SK-N-SH (cell line): Measurements from ENCODE around the gene RNLS. TPM values are rescaled to one million over a fixed set of nuclear protein-coding genes. Genes with fewer than 3 reads are reported as not detected.

Source experiments
- CTCF ChIA-PET: fragments of 300-600, 350-600 bp; formaldehyde crosslinking; extraction: SDS; loops from one replicate; lab custom pipeline; 2021; lab: Yijun Ruan, JAX
- POLR2A ChIA-PET: fragments of 350-600 bp; sonication (Branson Sonifier 250); formaldehyde crosslinking; extraction: SDS; loops from one replicate; lab custom pipeline; 2020; ENCODE audit warnings: antibody characterized with exemption, inconsistent platforms; lab: Yijun Ruan, JAX
- DNase-seq: peaks from one replicate; pipeline ENCODE4 v3.0.0; 2012
- H2AFZ ChIP-seq: fragments of 200-600 bp; sonication (generic); 2 replicates; pipeline ENCODE4 v1.8.1; 2016; ENCODE audit warnings: antibody characterized with exemption, mild to moderate bottlenecking, low read depth
- H3F3A ChIP-seq: fragments of 200-600 bp; sonication (generic); replicated peaks from 2 replicates; pipeline ENCODE3; 2016; ENCODE audit warnings: antibody characterized with exemption, mild to moderate bottlenecking; ENCODE audit not compliant: insufficient read depth
- H3K27ac ChIP-seq, 2 experiments: fragments of 200-500 bp in 1 of 2; fragments of 200-600 bp in 1 of 2; sonication (Bioruptor generic) in 1 of 2; sonication (generic), shearing (Covaris generic) in 1 of 2; 2 replicates each; pipeline versions ENCODE4 v1.5.1 to v1.6.1; 2014 to 2016; ENCODE audit warnings: low read depth in 2 of 2, inconsistent platforms in 1 of 2, low read length in 1 of 2, mild to moderate bottlenecking in 1 of 2, mixed read lengths in 1 of 2
- H3K27me3 ChIP-seq: fragments of 200-600 bp; sonication (generic), shearing (Covaris generic); 2 replicates; pipeline ENCODE4 v1.6.1; 2016; ENCODE audit warnings: mixed run types; ENCODE audit not compliant: insufficient read depth
- H3K36me3 ChIP-seq, 2 experiments: fragments of 200-500 bp in 1 of 2; fragments of 200-600 bp in 1 of 2; sonication (Bioruptor generic) in 1 of 2; sonication (generic) in 1 of 2; replicated peaks in 1 of 2; 2 replicates each; pipeline versions ENCODE3 to v1.5.1; 2014 to 2016; ENCODE audit warnings: low read length in 1 of 2, mild to moderate bottlenecking in 1 of 2; ENCODE audit not compliant: insufficient read depth in 2 of 2, control insufficient read depth in 1 of 2
- H3K4me1 ChIP-seq, 2 experiments: fragments of 200-500 bp in 1 of 2; fragments of 200-600 bp in 1 of 2; sonication (Bioruptor generic) in 1 of 2; sonication (generic), shearing (Covaris generic) in 1 of 2; 2 replicates each; pipeline versions ENCODE4 v1.5.1 to v1.6.1; 2014 to 2016; ENCODE audit warnings: low read depth in 1 of 2, low read length in 1 of 2, mixed run types in 1 of 2; ENCODE audit not compliant: insufficient read depth in 2 of 2, control insufficient read depth in 1 of 2
- H3K4me2 ChIP-seq: fragments of 200-600 bp; sonication (generic), shearing (Covaris generic); 2 replicates; pipeline ENCODE4 v1.6.1; 2017; ENCODE audit warnings: mixed run types
- H3K4me3 ChIP-seq, 2 experiments: fragments of 200-500 bp in 1 of 2; fragments of 200-600 bp in 1 of 2; sonication (Bioruptor generic) in 1 of 2; sonication (generic), shearing (Covaris generic) in 1 of 2; 2 replicates each; pipeline versions ENCODE4 v1.5.1 to v1.8.1; 2014 to 2016; ENCODE audit warnings: low read depth in 2 of 2, inconsistent platforms in 1 of 2, low read length in 1 of 2, mild to moderate bottlenecking in 1 of 2, mixed read lengths in 1 of 2, moderate library complexity in 1 of 2
- H3K79me2 ChIP-seq: fragments of 200-600 bp; sonication (generic); 2 replicates; pipeline ENCODE4 v1.8.1; 2017; ENCODE audit warnings: mild to moderate bottlenecking; ENCODE audit not compliant: insufficient read depth
- H3K9ac ChIP-seq: fragments of 200-600 bp; sonication (generic); 2 replicates; pipeline ENCODE4 v1.6.1; 2017; ENCODE audit warnings: mixed run types
- H3K9me2 ChIP-seq: fragments of 200-600 bp; sonication (generic); 2 replicates; pipeline ENCODE4 v1.6.1; 2017; ENCODE audit warnings: mixed run types
- H3K9me3 ChIP-seq: fragments of 200-600 bp; sonication (generic); 2 replicates; pipeline ENCODE4 v1.6.1; 2017; ENCODE audit warnings: mixed run types, mild to moderate bottlenecking, moderate library complexity
- H4K20me1 ChIP-seq: fragments of 200-600 bp; sonication (generic); 2 replicates; pipeline ENCODE4 v1.6.1; 2017; ENCODE audit warnings: mild to moderate bottlenecking, mixed run types; ENCODE audit not compliant: insufficient read depth
- CHD2 ChIP-seq: fragments of 150-350 bp; IDR thresholded peaks from 2 replicates; pipeline ENCODE4 v1.6.1; 2018; ENCODE audit warnings: low read length; ENCODE audit not compliant: partially characterized antibody
- FOXJ3 ChIP-seq: sonication (generic); formaldehyde crosslinking; IDR thresholded peaks from 2 replicates; pipeline ENCODE4 v1.5.1; 2020; ENCODE audit warnings: mild to moderate bottlenecking, missing genetic modification reagents
- GABPA ChIP-seq: IDR thresholded peaks from 2 replicates; pipeline ENCODE4 v1.4.0; 2012; ENCODE audit warnings: low read depth, mild to moderate bottlenecking
- GATA2 ChIP-seq: sonication (generic); formaldehyde crosslinking; IDR thresholded peaks from 2 replicates; pipeline ENCODE4 v1.5.0; 2020; ENCODE audit warnings: mild to moderate bottlenecking, missing genetic modification reagents
- JUND ChIP-seq: IDR thresholded peaks from 2 replicates; pipeline ENCODE4 v1.4.0; 2012
- MXI1 ChIP-seq: IDR thresholded peaks from 2 replicates; pipeline ENCODE4 v1.6.1; 2012; ENCODE audit warnings: mild to moderate bottlenecking, low read depth, low read length, improper control_type of control experiment
- NFIC ChIP-seq: IDR thresholded peaks from 2 replicates; pipeline ENCODE4 v1.4.0; 2012; ENCODE audit warnings: borderline replicate concordance
- NRF1 ChIP-seq: IDR thresholded peaks from 2 replicates; pipeline ENCODE4 v1.6.1; 2012; ENCODE audit warnings: low read depth, mild to moderate bottlenecking, low read length
- RAD21 ChIP-seq: IDR thresholded peaks from 2 replicates; pipeline ENCODE4 v1.6.1; 2012; ENCODE audit warnings: mild to moderate bottlenecking, low read length
- RXRA ChIP-seq: IDR thresholded peaks from 2 replicates; pipeline ENCODE4 v1.4.0; 2012; ENCODE audit warnings: low read depth, mild to moderate bottlenecking, borderline replicate concordance
- SMC3 ChIP-seq: IDR thresholded peaks from 2 replicates; pipeline ENCODE4 v1.6.1; 2012; ENCODE audit warnings: low read depth, low read length, improper control_type of control experiment
- TAF1 ChIP-seq: IDR thresholded peaks from 2 replicates; pipeline ENCODE4 v1.6.1; 2012; ENCODE audit warnings: low read depth, mild to moderate bottlenecking, low read length, moderate library complexity, borderline replicate concordance
- TCF12 ChIP-seq: IDR thresholded peaks from 2 replicates; pipeline ENCODE4 v1.4.0; 2012
- TEAD4 ChIP-seq: IDR thresholded peaks from 2 replicates; pipeline ENCODE4 v1.4.0; 2012; ENCODE audit warnings: mild to moderate bottlenecking, borderline replicate concordance; ENCODE audit not compliant: insufficient read depth
- YY1 ChIP-seq: IDR thresholded peaks from 2 replicates; pipeline ENCODE4 v1.4.0; 2012; ENCODE audit warnings: low read depth, mild to moderate bottlenecking
- WGBS: methylation state at CpG from one replicate; pipeline ENCODE4 v1.1.6; 2017; ENCODE audit warnings: low lambda C conversion rate; 5-methylcytosine and 5-hydroxymethylcytosine counted together
- polyA plus RNA-seq, 3 experiments: library from polyadenylated mRNA; depleted of rRNA; stranded (reverse); fragments of >200 nt; gene quantifications; 2 replicates each; pipeline ENCODE4 v1.2.3, GENCODE V29; 2012
- TF ChIP-seq, protein P1 (sequence below): fragments of 200-600 bp; sonication (generic); IDR thresholded peaks from 2 replicates; pipeline ENCODE4 v1.6.1; 2017; ENCODE audit warnings: antibody characterized with exemption, mild to moderate bottlenecking, moderate library complexity
- TF ChIP-seq, protein P2 (sequence below): IDR thresholded peaks from 2 replicates; pipeline ENCODE4 v1.6.1; 2012; ENCODE audit warnings: mild to moderate bottlenecking, low read depth, low read length, moderate library complexity
- TF ChIP-seq, protein P3 (sequence below): IDR thresholded peaks from 2 replicates; pipeline ENCODE4; 2012
- TF ChIP-seq, protein P4 (sequence below): IDR thresholded peaks from 2 replicates; pipeline ENCODE4 v1.4.0; 2012; ENCODE audit warnings: low read depth, borderline replicate concordance

The RNLS gene
- polyA plus RNA-seq, 1 of the 3 experiments (the other 2 are of a cell fraction), result not detected

DNA sequence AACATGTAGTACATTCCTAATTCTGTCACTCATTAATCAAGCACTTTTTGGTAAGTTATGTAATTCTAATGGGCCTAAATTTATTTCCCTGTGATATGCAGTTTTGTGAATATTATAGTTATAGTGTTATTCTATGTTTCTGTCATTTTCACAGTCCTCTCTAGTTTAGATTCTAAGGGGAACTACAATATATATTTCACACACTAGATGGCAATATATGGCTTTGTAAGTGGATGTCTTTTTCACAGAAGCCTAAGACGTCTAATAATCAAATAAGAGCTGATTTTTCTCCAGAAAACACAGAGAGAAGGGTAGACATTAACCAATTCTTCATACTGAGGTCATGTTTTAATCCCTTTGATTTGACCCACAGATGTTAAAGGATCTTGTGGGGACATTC, 18.0 kb downstream of the RNLS start:
- TF ChIP-seq GABPA (no peak), NRF1 (no peak), SMC3 (peak; percentile 47), RAD21 (peak; percentile 87)
- TF ChIP-seq, protein P1, sequence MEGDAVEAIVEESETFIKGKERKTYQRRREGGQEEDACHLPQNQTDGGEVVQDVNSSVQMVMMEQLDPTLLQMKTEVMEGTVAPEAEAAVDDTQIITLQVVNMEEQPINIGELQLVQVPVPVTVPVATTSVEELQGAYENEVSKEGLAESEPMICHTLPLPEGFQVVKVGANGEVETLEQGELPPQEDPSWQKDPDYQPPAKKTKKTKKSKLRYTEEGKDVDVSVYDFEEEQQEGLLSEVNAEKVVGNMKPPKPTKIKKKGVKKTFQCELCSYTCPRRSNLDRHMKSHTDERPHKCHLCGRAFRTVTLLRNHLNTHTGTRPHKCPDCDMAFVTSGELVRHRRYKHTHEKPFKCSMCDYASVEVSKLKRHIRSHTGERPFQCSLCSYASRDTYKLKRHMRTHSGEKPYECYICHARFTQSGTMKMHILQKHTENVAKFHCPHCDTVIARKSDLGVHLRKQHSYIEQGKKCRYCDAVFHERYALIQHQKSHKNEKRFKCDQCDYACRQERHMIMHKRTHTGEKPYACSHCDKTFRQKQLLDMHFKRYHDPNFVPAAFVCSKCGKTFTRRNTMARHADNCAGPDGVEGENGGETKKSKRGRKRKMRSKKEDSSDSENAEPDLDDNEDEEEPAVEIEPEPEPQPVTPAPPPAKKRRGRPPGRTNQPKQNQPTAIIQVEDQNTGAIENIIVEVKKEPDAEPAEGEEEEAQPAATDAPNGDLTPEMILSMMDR, result peak; percentile 76
- POLR2A ChIA-PET, result no interaction called here
- H3K9me2 ChIP-seq, result no peaks in the 10 kb centered on the region
- H3K36me3 ChIP-seq, result no peaks in the 10 kb centered on the region
- no peak overlapping the region for H3K9ac ChIP-seq
- no peak overlapping the region for H3K4me2 ChIP-seq
- no peaks in the 10 kb centered on the region for H3K9me3 ChIP-seq
- no peaks in the 10 kb centered on the region for H4K20me1 ChIP-seq
- 0% methylated on average over 1 of the region's 1 CpG for WGBS
- CTCF ChIA-PET, result interaction anchor here (0.6 to 7.5 kb wide), 51 partner anchors 10 to 914 kb away, joined by 3 to 58 read pairs (median 5); partner anchors contain the start of genes FAS and LIPM
- H2AFZ ChIP-seq, result peak overlapping the region; percentile 23; the same call in 1 of the 2 replicates
- no peak overlapping the region for H3K4me3 ChIP-seq
- H3K27ac ChIP-seq, result no peak overlapping the region
- 0 out of 4 replicates have a peak, but pooled peaks cover 0 to 3% of the 10 kb centered on the region in 2 experiments for H3K4me1 ChIP-seq
- DNase-seq, result peak; percentile 22
- H3F3A ChIP-seq, result no peaks in the 10 kb centered on the region
- H3K79me2 ChIP-seq, result no peaks in the 10 kb centered on the region
- no peaks in the 10 kb centered on the region for H3K27me3 ChIP-seq

DNA sequence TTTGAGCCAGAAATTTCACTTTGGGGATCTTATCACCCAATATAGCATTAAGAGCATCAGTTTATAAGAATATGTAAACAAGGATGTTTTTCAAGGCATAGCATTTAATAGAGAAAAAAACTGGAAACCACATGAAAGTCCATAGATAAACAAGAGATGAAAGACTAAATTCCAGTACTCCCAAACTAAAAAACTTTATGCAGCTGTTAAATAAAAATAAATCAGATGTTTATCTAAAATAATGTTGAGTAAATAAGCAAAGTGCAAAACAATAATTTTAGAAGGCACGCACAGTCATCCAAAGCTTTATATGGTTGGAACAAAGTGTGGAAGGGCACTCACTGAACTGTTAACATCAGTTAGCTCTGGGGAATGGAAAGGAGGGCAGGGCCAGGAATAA, 21.0 kb downstream of the RNLS start:
- Histone ChIP-seq H3F3A (peaks cover 5% of the 10 kb centered on the region), H3K27me3 (no peaks in the 10 kb centered on the region), H4K20me1 (no peaks in the 10 kb centered on the region), H3K4me3 (no peak overlapping the region), H3K4me2 (no peak overlapping the region), H3K36me3 (no peaks in the 10 kb centered on the region), H3K4me1 (peaks cover 0 to 11% of the 10 kb centered on the region in 2 experiments; a peak in 2 of 4 replicates), H3K27ac (no peak overlapping the region), H3K9me3 (no peaks in the 10 kb centered on the region), H3K9me2 (no peaks in the 10 kb centered on the region), H3K9ac (no peak overlapping the region), H2AFZ (no peak overlapping the region), H3K79me2 (no peaks in the 10 kb centered on the region)
- ChIA-PET POLR2A (no interaction called here), CTCF (interaction anchor here (1.2 to 7.5 kb wide), 5 partner anchors 9 to 711 kb away, joined by 3 to 57 read pairs (median 15); no protein-coding TSS in a partner anchor)
- no peak for DNase-seq
- WGBS, result 100% methylated on average over 1 of the region's 1 CpG
- TF ChIP-seq GATA2 (no peak), RXRA (no peak), TAF1 (no peak), NFIC (no peak), TCF12 (no peak), TEAD4 (no peak), YY1 (no peak), GABPA (no peak), FOXJ3 (CRISPR knock-in tag) (no peak), CHD2 (no peak), RAD21 (no peak), MXI1 (no peak), JUND (no peak)
- TF ChIP-seq, protein P2, sequence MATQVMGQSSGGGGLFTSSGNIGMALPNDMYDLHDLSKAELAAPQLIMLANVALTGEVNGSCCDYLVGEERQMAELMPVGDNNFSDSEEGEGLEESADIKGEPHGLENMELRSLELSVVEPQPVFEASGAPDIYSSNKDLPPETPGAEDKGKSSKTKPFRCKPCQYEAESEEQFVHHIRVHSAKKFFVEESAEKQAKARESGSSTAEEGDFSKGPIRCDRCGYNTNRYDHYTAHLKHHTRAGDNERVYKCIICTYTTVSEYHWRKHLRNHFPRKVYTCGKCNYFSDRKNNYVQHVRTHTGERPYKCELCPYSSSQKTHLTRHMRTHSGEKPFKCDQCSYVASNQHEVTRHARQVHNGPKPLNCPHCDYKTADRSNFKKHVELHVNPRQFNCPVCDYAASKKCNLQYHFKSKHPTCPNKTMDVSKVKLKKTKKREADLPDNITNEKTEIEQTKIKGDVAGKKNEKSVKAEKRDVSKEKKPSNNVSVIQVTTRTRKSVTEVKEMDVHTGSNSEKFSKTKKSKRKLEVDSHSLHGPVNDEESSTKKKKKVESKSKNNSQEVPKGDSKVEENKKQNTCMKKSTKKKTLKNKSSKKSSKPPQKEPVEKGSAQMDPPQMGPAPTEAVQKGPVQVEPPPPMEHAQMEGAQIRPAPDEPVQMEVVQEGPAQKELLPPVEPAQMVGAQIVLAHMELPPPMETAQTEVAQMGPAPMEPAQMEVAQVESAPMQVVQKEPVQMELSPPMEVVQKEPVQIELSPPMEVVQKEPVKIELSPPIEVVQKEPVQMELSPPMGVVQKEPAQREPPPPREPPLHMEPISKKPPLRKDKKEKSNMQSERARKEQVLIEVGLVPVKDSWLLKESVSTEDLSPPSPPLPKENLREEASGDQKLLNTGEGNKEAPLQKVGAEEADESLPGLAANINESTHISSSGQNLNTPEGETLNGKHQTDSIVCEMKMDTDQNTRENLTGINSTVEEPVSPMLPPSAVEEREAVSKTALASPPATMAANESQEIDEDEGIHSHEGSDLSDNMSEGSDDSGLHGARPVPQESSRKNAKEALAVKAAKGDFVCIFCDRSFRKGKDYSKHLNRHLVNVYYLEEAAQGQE, result no peak
- TF ChIP-seq, protein P1, result no peak
- TF ChIP-seq, protein P3, sequence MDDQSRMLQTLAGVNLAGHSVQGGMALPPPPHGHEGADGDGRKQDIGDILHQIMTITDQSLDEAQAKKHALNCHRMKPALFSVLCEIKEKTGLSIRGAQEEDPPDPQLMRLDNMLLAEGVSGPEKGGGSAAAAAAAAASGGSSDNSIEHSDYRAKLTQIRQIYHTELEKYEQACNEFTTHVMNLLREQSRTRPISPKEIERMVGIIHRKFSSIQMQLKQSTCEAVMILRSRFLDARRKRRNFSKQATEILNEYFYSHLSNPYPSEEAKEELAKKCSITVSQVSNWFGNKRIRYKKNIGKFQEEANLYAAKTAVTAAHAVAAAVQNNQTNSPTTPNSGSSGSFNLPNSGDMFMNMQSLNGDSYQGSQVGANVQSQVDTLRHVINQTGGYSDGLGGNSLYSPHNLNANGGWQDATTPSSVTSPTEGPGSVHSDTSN, result no peak
- TF ChIP-seq, protein P4, sequence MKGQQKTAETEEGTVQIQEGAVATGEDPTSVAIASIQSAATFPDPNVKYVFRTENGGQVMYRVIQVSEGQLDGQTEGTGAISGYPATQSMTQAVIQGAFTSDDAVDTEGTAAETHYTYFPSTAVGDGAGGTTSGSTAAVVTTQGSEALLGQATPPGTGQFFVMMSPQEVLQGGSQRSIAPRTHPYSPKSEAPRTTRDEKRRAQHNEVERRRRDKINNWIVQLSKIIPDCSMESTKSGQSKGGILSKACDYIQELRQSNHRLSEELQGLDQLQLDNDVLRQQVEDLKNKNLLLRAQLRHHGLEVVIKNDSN, result no peak
